Inflammatory macrophage treated with lipopolysaccharide for 4 hours (primary cell): Measurements from ENCODE around the gene CD96.

ENCODE experiments used
- DNase-seq: peaks from one replicate; pipeline ENCODE4 v3.0.0-alpha.2; 2020

CD96 gene

DNA sequence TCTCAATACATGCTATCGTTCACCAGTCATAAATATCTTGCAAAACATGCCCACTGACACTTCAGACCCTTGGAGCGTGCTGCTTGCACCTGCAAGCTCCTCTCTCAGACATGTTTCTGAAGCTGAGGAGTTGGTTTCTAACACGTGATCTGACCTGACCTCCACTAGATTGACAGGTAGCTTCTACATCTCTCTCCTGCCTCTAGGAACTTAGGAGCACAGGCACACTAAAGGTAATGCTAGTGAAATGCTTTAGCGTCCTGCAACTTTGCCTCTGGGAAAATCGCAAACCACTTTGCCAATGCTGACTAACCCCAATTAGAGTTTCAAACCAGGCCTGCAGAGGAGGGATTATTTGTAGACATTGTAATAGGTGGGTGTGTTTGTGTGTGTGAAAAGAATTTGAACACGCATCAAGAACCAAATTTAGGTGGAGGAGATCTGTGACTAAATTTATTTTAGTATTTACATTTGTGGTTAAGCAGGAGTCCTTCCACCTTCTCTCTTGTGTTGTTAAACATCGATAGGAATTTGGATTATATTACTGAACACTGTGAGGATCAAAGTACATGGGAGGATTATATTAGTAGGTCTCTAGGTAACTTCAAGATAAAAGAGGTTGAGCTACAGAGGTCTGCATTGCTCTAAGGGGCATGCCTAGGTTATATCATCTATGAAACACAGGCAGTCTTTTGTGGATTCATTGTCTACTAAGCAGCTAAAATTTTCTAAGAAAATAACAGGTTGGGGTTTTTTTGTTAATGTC, 139.8 kb downstream of the CD96 start:
- DNase-seq: no peak

DNA sequence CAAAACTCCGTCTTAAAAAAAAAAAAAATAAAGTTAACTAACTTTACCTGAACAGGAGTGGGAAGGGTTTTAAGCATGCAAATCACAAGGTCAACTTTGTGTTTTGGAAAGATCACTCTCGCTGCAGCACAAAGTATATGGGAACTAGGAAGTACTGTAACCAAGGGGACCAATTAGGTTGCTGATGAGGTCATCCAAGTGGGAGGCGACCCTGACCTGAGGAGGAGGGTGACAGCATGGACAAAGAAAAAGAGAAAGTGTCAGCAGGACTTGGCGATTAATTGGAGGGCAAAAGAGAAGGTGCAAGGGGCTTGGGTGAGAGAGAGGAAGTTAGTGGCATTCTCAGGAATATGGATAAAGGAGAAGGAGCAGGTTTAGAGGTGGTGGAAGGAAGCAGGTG, 142.6 kb downstream of the CD96 start:
- DNase-seq: peak; percentile 20

DNA sequence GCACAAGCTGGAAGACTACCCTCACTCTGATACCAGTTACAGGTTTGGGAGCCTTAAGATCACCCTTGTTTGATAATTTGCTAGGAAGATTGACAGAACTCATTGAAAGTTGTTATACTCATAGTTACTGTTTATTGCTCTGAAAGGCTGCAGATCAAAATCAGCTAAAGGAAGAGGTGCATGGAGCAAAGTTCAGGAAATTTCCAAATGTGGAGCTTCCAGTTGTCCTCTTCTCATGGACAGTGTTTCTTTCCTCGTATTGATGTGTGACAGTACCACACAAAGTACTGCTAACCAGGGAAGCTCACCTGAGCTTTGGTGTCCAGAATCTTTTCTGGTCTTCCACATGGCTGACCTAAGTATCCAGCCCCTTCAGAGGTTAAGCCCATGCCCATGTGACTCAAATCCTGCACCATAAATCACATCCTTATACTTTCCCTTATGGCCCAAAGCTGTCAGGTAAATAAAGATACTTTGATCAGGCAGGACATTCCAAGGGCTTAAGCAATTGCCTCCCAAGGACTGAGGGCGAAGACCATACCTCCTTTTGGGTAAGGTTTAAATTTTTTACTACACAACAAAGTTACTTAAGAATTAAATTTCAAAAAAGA, 146.3 kb downstream of the CD96 start:
- no peak for DNase-seq

DNA sequence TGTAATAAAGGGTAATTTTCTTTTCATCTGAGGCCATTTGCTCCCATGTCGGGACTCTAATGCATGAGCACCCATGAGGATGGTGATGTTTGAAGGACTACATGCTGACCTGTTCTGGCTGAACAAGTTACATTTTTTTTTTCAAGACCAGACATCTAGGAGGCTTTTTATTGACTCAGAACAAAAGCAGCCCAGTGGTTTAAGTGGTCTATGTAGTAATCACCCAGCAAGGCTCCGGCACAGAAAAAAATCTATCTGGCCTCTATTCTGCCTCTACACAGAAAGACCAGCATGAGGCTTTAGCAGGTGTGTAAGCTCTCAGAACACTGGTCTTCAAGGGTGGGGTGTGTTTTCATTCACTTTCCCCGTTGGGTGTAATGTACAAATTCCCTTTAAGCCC, 148.2 kb downstream of the CD96 start:
- no peak for DNase-seq

DNA sequence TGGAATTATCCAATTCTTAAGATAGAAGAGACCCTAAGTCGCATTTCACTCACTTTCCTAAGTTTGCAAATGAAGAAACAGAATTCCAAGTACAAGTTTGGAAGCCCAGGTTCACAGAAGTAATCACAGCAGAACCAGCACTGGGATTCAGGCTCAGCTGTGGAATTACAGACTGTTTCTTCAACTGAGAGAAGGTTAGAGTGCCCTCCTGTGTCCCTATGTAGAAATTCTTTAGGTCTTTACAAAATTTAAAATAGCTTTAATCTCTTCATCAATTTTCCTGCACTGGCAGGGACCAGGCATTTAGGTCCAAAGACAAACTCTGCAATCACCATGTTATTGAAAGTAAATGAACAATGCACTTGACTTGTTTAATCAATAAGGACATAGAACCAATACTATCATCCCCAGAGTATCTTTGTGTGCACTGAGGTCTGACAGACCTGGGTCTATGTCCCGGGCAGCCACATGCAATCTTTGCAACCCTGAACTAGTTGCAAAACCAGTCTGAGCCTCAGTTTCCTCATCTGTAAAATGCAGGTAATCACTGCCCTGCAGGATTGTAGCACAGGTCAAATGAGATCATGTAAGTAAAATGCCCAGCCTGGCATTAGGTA, 149.4 kb downstream of the CD96 start:
- DNase-seq: peak; percentile 27

DNA sequence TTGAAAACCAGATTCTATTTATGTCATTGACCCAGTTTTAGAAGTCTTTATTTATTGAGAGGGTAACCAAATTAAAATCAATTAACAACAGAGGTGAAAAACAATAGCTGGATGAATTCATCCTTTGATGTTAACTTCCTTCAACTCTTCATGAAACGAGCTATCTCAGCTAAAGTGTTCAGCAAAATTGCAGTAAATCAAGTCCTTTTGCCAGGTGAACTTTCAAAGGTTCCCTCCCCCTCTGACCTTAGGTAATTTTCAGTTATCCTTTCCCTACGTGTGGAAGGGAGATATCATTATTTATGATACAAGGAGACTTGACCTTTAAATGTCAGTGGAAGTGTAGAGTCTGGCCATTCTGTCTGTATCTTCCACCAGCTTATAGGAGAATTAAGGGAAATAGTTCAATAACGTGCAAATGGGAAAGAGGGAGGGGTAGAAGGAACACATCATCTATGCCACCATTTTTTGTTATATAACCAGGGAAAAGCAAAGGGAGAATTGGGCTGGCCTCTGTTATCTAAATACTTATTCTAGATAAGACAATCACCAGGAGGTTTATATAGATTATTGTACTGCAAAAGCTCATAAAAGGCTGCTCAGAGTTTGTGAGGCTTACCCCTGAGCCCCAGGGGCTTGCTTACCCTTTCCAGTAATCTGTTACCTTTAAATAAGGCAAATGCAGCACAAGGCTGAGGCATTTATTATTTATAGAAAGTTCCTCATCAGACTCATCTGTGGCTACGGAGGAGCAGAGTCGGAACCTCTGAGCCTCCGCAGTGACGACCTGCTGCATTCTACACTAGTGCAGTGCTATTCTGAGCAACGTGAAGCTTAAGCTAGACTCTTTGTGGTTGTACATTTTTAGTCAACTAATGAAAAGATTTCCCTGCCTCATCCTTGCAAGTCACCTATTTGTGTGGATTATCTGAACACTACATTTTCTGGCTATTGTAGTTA, 150.9 kb downstream of the CD96 start:
- DNase-seq: no peak

DNA sequence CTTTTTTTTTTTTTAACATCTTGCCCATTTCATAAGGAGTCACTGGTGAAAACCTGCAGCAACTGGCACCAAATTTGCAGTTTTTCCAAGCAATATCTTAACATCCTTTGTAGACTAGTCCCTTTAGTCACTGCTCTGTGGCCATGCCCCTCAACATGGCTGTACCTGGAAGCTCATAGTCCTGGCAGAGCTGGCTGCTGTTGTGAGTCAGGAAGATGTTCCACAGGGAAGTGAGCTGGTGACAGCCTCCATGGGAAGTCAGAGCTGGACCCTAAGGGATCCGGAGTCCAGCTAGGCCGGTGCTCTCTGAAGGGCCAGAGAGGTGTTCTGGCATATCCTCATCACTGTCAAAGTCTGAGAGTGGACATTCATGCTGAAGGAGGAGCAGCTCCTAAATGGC, 152.5 kb downstream of the CD96 start:
- DNase-seq: no peak

DNA sequence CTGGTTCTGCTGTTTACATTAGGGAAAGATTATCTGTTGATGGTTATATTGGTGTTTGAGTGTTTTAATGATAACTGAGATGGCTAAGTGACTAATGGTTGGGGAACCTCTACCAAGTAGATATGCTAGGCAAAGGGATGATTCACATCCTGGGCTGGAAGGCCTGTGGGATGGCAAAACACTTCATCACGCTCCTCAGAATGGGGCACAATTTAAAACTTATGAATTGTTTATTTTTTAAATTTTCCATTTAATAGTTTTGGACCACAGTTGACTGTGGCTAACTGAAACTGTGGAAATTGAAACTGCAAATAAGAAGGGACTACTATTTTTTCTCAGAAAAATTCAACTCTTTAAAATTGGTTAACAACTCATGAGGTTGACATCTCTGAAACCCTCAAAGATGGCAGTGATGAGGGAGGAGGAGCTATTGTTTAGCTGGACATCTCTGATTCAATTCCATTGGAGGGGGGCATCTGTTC, 153.7 kb downstream of the CD96 start:
- no peak for DNase-seq

DNA sequence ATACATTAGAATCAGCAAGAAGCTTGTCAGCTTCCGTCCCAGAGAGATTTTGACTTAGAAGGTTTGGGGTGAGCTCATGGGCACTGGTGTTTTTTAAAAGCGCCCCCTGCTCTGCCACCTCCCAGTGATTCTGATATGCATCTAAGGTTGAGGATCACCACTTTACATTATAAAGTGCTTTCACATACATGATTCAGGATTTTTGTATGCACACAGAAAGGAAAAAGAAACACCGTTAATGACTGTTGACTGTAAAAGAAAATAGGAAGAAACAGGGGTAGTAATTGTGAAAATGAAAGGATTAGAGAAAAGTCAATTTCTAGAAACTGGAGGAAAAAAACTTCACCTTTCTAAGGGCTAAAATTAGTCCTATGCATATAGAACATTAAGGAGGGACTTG, 158.1 kb downstream of the CD96 start:
- DNase-seq: peak; percentile 13

DNA sequence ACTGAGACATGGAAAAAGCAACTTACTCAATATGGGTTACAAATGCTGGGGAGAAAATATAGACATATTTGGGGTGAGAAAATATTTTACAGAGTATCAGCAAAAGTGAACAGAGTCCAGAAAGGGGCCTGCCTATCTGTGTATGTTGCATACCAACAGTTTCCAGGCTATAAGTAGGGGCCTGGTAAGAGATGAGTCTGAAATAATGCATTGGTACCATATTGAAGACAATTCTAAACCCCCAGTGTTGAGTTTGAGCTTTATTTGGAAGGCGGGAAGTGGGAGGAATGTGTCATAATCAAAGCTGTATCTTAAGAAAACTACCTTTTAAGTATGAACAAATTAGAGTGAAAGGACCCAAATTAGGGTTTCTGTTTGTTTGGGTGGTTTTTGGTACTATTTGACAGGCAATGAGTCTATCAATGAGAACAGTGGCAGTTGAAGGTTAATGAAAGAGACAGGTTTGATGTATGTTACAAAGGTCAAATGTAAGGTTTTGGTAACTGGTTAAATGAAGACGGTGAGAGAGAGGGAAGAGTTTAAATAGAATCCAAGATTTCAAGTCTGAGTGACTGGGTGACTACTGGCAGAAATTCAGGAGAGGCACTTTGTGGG, 159.4 kb downstream of the CD96 start:
- no peak for DNase-seq
